Skeletal muscle tissue (tissue), 4 donors: ENCODE results near the gene CDH12. TPM values are rescaled to one million over a fixed set of nuclear protein-coding genes. Genes with fewer than 3 reads are reported as not detected.

Experiments used
- H3K27ac ChIP-seq: one replicate; pipeline ENCODE4 v1.7.0; 2013; ENCODE audit warnings: mild to moderate bottlenecking, low read depth, low read length, inconsistent platforms
- H3K27me3 ChIP-seq, 3 donors: one replicate each; pipeline ENCODE4 v1.7.0; 2013; ENCODE audit warnings: low read length in 3 of 3; ENCODE audit not compliant: control insufficient read depth in 3 of 3, insufficient read depth in 3 of 3
- H3K36me3 ChIP-seq, 3 donors: one replicate each; pipeline ENCODE4 v1.7.0; 2013; ENCODE audit warnings: low read length in 3 of 3; ENCODE audit not compliant: control insufficient read depth in 3 of 3, insufficient read depth in 3 of 3
- H3K4me1 ChIP-seq, 3 donors: one replicate each; pipeline ENCODE4 v1.7.0; 2013; ENCODE audit warnings: low read length in 3 of 3, mild to moderate bottlenecking in 3 of 3; ENCODE audit not compliant: control insufficient read depth in 3 of 3, insufficient read depth in 3 of 3
- H3K4me3 ChIP-seq, 3 donors: one replicate each; pipeline ENCODE4 v1.7.0; 2013; ENCODE audit warnings: low read length in 3 of 3
- H3K9ac ChIP-seq, 3 donors: one replicate each; pipeline ENCODE4 v1.7.0; 2013; ENCODE audit warnings: low read length in 3 of 3, mild to moderate bottlenecking in 3 of 3, moderate library complexity in 2 of 3, low read depth in 1 of 3
- H3K9me3 ChIP-seq, 3 donors: one replicate each; pipeline ENCODE4 v1.7.0; 2013; ENCODE audit warnings: low read length in 3 of 3; ENCODE audit not compliant: control insufficient read depth in 3 of 3
- total RNA-seq: library from RNA; depleted of rRNA; stranded (reverse); fragments of >200 nt; gene quantifications from one replicate; pipeline ENCODE4 v1.2.3, GENCODE V29; 2014
- donor health status: Osteomylitis.

Gene CDH12
- total RNA-seq, 1 donor from 2014 or later = 1.6 TPM

DNA sequence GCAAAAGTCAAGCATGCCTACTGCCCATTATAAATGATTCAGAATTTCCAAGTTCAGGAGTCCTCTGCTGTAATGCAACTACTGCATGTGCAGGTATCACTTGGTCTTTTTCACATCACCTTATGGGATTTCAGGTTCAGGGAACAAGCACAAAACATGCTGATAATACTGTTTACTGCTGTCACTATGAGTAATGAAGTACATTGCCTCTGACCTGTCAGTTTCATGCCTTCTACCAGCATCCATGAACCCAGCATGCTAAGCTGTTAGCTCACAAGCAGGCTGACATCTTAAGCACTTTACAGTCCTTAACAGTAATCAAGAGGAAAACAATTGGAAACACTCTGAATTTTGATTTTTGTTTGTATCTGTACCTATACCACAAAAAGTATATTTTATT is 743.8 kb downstream of the CDH12 start:
- no peak overlapping the region for H3K4me3 ChIP-seq
- no peaks in the 10 kb centered on the region for H3K9me3 ChIP-seq
- H3K9ac ChIP-seq = no peak overlapping the region
- H3K27me3 ChIP-seq = no peaks in the 10 kb centered on the region
- H3K36me3 ChIP-seq = no peaks in the 10 kb centered on the region
- H3K27ac ChIP-seq = no peak overlapping the region
- no peaks in the 10 kb centered on the region for H3K4me1 ChIP-seq

DNA sequence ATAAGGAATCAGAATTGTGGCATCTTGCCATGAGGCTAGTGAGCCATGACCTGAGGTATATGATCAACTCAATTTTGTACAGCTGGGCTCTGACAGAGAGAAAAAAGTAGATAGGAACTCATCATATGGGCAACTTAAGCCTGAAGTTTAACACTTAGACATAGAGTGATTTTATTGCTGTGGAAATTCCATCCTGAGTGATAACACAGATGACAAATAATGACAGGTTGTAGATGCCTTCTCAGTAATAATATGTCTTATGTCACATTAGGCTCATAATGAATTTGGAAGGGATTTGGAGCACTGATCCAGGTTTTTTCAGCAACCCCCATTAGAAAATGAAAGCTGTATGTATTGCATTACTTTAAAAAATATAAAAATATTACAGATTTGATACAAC is 744.6 kb downstream of the CDH12 start:
- H3K9me3 ChIP-seq = no peaks in the 10 kb centered on the region
- H3K4me1 ChIP-seq = no peaks in the 10 kb centered on the region
- H3K36me3 ChIP-seq = no peaks in the 10 kb centered on the region
- no peaks in the 10 kb centered on the region for H3K27me3 ChIP-seq
- H3K9ac ChIP-seq = no peak overlapping the region
- no peak overlapping the region for H3K4me3 ChIP-seq
- H3K27ac ChIP-seq = no peak overlapping the region

DNA sequence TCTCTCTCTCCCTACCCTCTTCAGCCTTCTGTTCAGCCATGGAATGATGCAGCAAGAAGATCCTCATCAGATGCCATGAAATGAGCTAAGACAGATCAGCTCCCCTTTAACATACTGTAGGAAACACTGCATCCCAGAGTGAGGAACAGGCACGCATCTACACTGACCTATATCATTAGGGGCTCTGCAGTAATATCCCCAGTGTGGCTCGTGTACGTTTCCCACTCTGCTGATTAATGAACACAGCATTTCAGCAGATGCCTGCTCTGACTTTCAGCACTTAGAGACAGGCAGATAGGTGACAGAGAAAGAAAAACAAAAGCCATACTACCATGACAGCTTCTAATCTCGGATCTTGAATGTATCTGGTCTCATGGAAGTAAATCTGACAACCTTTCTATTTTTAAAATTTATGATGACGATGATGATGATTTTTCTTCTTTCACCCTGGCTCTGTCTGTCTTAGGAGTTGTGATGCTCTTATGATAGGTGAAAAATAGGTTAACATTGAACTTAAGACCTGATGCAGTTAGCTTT is 750.3 kb downstream of the CDH12 start:
- H3K9ac ChIP-seq = no peak overlapping the region
- no peak overlapping the region for H3K4me3 ChIP-seq
- no peaks in the 10 kb centered on the region for H3K36me3 ChIP-seq

DNA sequence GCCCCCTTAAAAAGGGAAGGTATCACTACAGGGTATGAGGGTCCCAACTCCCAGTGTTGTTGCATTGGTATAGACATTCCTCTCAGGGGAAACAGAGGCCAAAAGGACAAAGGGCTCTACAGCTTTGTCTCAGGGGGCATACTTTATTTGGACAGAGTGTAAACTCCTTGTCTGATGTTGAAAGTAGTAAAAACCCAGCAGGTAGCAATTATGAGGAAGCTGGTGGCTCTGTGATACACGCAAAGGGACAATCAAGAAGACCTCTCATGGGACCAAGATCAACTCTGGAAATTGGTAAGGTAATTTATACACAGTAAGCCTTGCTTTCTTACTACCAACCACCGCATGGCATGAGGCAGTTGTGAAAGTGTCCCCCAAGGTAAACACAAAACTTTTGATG is 764.6 kb downstream of the CDH12 start:
- Histone ChIP-seq H3K9me3 (no peaks in the 10 kb centered on the region), H3K27me3 (no peaks in the 10 kb centered on the region), H3K36me3 (no peaks in the 10 kb centered on the region), H3K4me1 (no peaks in the 10 kb centered on the region), H3K9ac (no peak overlapping the region), H3K27ac (no peak overlapping the region), H3K4me3 (no peak overlapping the region)

More for the DNA sequence above, 750.3 kb downstream of the CDH12 start:
- no peaks in the 10 kb centered on the region for H3K9me3 ChIP-seq
- H3K27ac ChIP-seq = no peak overlapping the region
- H3K27me3 ChIP-seq = no peaks in the 10 kb centered on the region
- no peaks in the 10 kb centered on the region for H3K4me1 ChIP-seq

- no peak overlapping the region for H3K9ac ChIP-seq
- H3K4me3 ChIP-seq = no peak overlapping the region
- H3K27ac ChIP-seq = no peak overlapping the region
- no peaks in the 10 kb centered on the region for H3K27me3 ChIP-seq
- no peaks in the 10 kb centered on the region for H3K36me3 ChIP-seq
- no peaks in the 10 kb centered on the region for H3K9me3 ChIP-seq
- no peaks in the 10 kb centered on the region for H3K4me1 ChIP-seq
Measured at GRCh38 chr5:22079566-22079965, 773.6 kb downstream of the CDH12 start.

DNA sequence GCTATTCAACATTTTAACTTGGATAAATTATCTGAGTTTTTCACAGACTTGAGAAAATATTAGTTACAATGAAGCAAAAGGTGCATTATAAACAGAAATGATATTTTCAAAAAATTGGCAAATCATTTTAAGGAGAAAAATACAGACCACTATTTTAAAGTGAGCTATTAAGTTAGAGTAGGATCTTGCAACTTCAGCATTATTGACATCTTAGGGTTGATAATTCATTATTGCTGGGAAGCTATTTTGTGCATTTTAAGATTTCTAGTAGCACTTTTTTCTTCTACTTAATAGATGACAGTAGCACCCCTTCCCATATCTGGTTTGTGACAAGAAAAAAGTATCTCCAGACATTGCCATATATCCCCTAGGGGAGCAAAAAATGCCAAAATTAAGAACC is 774.1 kb downstream of the CDH12 start:
- Histone ChIP-seq H3K4me3 (no peak overlapping the region), H3K4me1 (no peaks in the 10 kb centered on the region), H3K9me3 (no peaks in the 10 kb centered on the region), H3K36me3 (no peaks in the 10 kb centered on the region), H3K27ac (no peak overlapping the region), H3K9ac (no peak overlapping the region), H3K27me3 (no peaks in the 10 kb centered on the region)

GRCh38 chr5:22076586-22076985 is 776.6 kb downstream of the CDH12 start:
- Histone ChIP-seq H3K4me1 (no peaks in the 10 kb centered on the region), H3K27ac (no peak overlapping the region), H3K9me3 (no peaks in the 10 kb centered on the region), H3K36me3 (no peaks in the 10 kb centered on the region), H3K4me3 (no peak overlapping the region), H3K9ac (no peak overlapping the region), H3K27me3 (no peaks in the 10 kb centered on the region)

GRCh38 chr5:22070186-22070728 is 782.9 kb downstream of the CDH12 start:
- no peaks in the 10 kb centered on the region for H3K27me3 ChIP-seq
- no peak overlapping the region for H3K27ac ChIP-seq
- H3K4me3 ChIP-seq = no peak overlapping the region
- H3K36me3 ChIP-seq = no peaks in the 10 kb centered on the region
- no peaks in the 10 kb centered on the region for H3K9me3 ChIP-seq
- H3K4me1 ChIP-seq = no peaks in the 10 kb centered on the region
- H3K9ac ChIP-seq = no peak overlapping the region

DNA sequence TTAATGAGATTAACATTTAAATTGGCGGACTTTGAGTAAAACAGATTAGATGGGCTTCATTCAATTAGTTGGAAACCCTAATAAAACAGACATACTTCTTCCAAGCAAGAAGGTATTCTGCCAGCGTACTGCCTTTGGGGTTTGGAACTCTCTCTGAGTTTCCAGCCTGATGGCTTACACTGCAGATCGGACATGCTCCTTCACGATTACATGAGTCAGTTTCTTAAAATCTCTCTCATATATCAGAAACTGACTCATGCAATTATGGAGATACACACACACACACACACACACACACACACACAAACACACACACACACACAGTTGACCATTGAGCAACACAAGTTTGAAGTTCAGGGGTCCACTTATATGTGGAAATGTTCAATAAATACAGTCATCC is 789.4 kb downstream of the CDH12 start:
- H3K4me3 ChIP-seq = no peak overlapping the region
- H3K27me3 ChIP-seq = no peaks in the 10 kb centered on the region
- H3K4me1 ChIP-seq = no peaks in the 10 kb centered on the region
- H3K9ac ChIP-seq = no peak overlapping the region
- H3K9me3 ChIP-seq = no peaks in the 10 kb centered on the region
- H3K27ac ChIP-seq = no peak overlapping the region
- H3K36me3 ChIP-seq = no peaks in the 10 kb centered on the region

DNA sequence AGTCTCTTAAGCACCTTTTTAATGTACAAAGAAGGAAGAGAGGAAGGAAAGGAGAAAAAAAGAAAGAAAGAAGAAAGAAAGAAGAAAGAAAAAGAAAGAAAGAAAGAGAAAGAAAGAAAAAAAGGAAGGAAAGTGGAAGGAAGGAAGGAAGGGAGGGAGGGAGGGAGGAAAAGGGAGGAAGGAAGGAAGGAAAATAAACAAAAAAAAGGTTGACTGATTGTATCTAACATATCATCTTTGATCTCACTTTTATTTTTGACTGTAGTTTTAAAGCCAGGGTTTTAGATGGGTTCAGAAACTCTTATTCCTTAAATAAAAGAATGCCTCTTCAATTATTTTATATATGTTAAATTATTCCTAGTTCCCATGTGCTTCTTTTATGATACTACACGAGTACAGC is 794.5 kb downstream of the CDH12 start:
- Histone ChIP-seq H3K9me3 (no peaks in the 10 kb centered on the region), H3K27me3 (no peaks in the 10 kb centered on the region), H3K4me1 (no peaks in the 10 kb centered on the region), H3K9ac (no peak overlapping the region), H3K36me3 (no peaks in the 10 kb centered on the region), H3K4me3 (no peak overlapping the region), H3K27ac (no peak overlapping the region)
